CD14-positive monocyte (primary cell): Measurements from ENCODE around the gene SYTL3. TPM values are rescaled to one million over a fixed set of nuclear protein-coding genes. Genes with fewer than 3 reads are reported as not detected.

ENCODE experiments used
- DNase-seq, 3 donors: peaks; one replicate each; pipeline ENCODE4 v3.0.0-alpha.2; 2011 to 2022
- H2AFZ ChIP-seq: 2 replicates; pipeline ENCODE4 v1.6.0; 2012; ENCODE audit warnings: mild to moderate bottlenecking, low read depth, low read length, inconsistent platforms; ENCODE audit not compliant: insufficient read depth, poor library complexity, severe bottlenecking
- H3K27ac ChIP-seq, 2 donors: 1 replicate in 1 of 2; 2 replicates in 1 of 2; pipeline ENCODE4 v1.5.1; 2012 to 2013; ENCODE audit warnings: low read length in 2 of 2, control low read depth in 1 of 2, inconsistent platforms in 1 of 2, low read depth in 1 of 2, mild to moderate bottlenecking in 1 of 2
- H3K27me3 ChIP-seq, 2 donors: one replicate each; pipeline versions ENCODE4 v1.6.0 to v1.6.1; 2011 to 2013; ENCODE audit warnings: low read length in 2 of 2; ENCODE audit not compliant: control insufficient read depth in 2 of 2, insufficient read depth in 2 of 2
- H3K36me3 ChIP-seq, 2 donors: replicated peaks in 1 of 2; 1 replicate in 1 of 2; 2 replicates in 1 of 2; pipeline versions ENCODE4 v1.5.1 to v1.6.1; 2012 to 2013; ENCODE audit warnings: low read length in 2 of 2, control low read depth in 1 of 2, inconsistent platforms in 1 of 2, mild to moderate bottlenecking in 1 of 2; ENCODE audit not compliant: insufficient read depth in 2 of 2, control insufficient read depth in 1 of 2
- H3K4me1 ChIP-seq, 2 donors: 1 replicate in 1 of 2; 2 replicates in 1 of 2; pipeline versions ENCODE4 v1.5.1 to v1.6.1; 2012 to 2013; ENCODE audit warnings: low read length in 2 of 2, control low read depth in 1 of 2, inconsistent platforms in 1 of 2, mild to moderate bottlenecking in 1 of 2, moderate library complexity in 1 of 2; ENCODE audit not compliant: insufficient read depth in 2 of 2, control insufficient read depth in 1 of 2
- H3K4me2 ChIP-seq: replicated peaks from 2 replicates; pipeline ENCODE3; 2012; ENCODE audit warnings: low read length, moderate library complexity, mild to moderate bottlenecking; ENCODE audit not compliant: poor library complexity, severe bottlenecking; ENCODE audit errors: extremely low read depth
- H3K4me3 ChIP-seq, 3 experiments: fragments of 200-600 bp in 1 of 3; sonication (generic) in 1 of 3; replicated peaks in 1 of 3; 1 replicate in 2 of 3; 2 replicates in 1 of 3; pipeline ENCODE4 v1.5.1; 2011 to 2013; ENCODE audit warnings: low read length in 3 of 3, mild to moderate bottlenecking in 3 of 3, control low read depth in 2 of 3, low read depth in 2 of 3, inconsistent platforms in 1 of 3, moderate library complexity in 1 of 3
- H3K79me2 ChIP-seq: 2 replicates; pipeline ENCODE4 v1.6.0; 2012; ENCODE audit warnings: mild to moderate bottlenecking, control low read depth, inconsistent platforms, low read length, moderate library complexity; ENCODE audit not compliant: insufficient read depth
- H3K9ac ChIP-seq: 2 replicates; pipeline ENCODE4 v1.6.0; 2017; ENCODE audit warnings: low read length, mild to moderate bottlenecking; ENCODE audit not compliant: insufficient read depth, poor library complexity, severe bottlenecking
- H3K9me3 ChIP-seq, 2 donors: replicated peaks in 1 of 2; 1 replicate in 1 of 2; 2 replicates in 1 of 2; pipeline versions ENCODE4 v1.5.1 to v1.6.1; 2012 to 2013; ENCODE audit warnings: low read length in 2 of 2, control low read depth in 1 of 2; ENCODE audit not compliant: control insufficient read depth in 1 of 2, insufficient read depth in 1 of 2
- H4K20me1 ChIP-seq: 2 replicates; pipeline ENCODE4 v1.6.0; 2012; ENCODE audit warnings: mild to moderate bottlenecking, low read length, control low read depth, moderate library complexity; ENCODE audit not compliant: insufficient read depth
- H3K27ac Mint-ChIP-seq, 7 donors: one replicate each; pipeline ENCODE4 v1.8.0; 2020; ENCODE audit warnings: mild to moderate bottlenecking in 7 of 7, mixed read lengths in 7 of 7, moderate library complexity in 6 of 7, inconsistent platforms in 2 of 7
- H3K27me3 Mint-ChIP-seq, 3 donors: one replicate each; pipeline ENCODE4 v1.8.0; 2021 to 2022; ENCODE audit warnings: low read depth in 3 of 3, mild to moderate bottlenecking in 3 of 3, mixed read lengths in 3 of 3, moderate library complexity in 3 of 3, inconsistent platforms in 1 of 3
- H3K36me3 Mint-ChIP-seq, 2 donors: one replicate each; pipeline ENCODE4 v1.8.0; 2020; ENCODE audit warnings: mixed read lengths in 2 of 2, inconsistent platforms in 1 of 2, mild to moderate bottlenecking in 1 of 2
- H3K4me1 Mint-ChIP-seq: one replicate; pipeline ENCODE4 v1.8.0; 2020; ENCODE audit warnings: mild to moderate bottlenecking, mixed read lengths
- H3K4me3 Mint-ChIP-seq, 2 donors: one replicate each; pipeline ENCODE4 v1.8.0; 2020; ENCODE audit warnings: mild to moderate bottlenecking in 2 of 2, mixed read lengths in 2 of 2, moderate library complexity in 1 of 2
- H3K9me3 Mint-ChIP-seq, 7 donors: one replicate each; pipeline ENCODE4 v1.8.0; 2020 to 2022; ENCODE audit warnings: mixed read lengths in 7 of 7, mild to moderate bottlenecking in 6 of 7, moderate library complexity in 6 of 7, inconsistent platforms in 2 of 7
- WGBS: methylation state at CpG from one replicate; pipeline ENCODE4 v1.1.5; 2013; ENCODE audit warnings: missing lambda C conversion rate; ENCODE audit not compliant: insufficient coverage; 5-methylcytosine and 5-hydroxymethylcytosine counted together
- intact Hi-C, 2 donors: fragments of 100-400 bp; cut with micrococcal nuclease; formaldehyde crosslinking; loops; one replicate each; pipeline versions ENCODE4 v1.15.0 to v1.15.1; 2023
- polyA plus RNA-seq, 3 donors: library from polyadenylated mRNA; depleted of rRNA in 1 of 3; unstranded in 2 of 3; stranded (reverse) in 1 of 3; fragments of 300-500 nt in 2 of 3; fragments of >200 nt in 1 of 3; fragmentation: Illumina TruSeq in 2 of 3; gene quantifications; 1 replicate in 2 of 3; 2 replicates in 1 of 3; pipeline ENCODE4 v1.2.3, GENCODE V29; 2012 to 2021
- TF ChIP-seq, protein P1 (sequence below): fragments of 200-600 bp; IDR thresholded peaks from one replicate; pipeline ENCODE4 v1.8.0; 2022; ENCODE audit warnings: antibody characterized with exemption, mild to moderate bottlenecking

SYTL3 gene
- polyA plus RNA-seq, 3 donors, result 14.6 to 18.7 (median 14.8) TPM

DNA sequence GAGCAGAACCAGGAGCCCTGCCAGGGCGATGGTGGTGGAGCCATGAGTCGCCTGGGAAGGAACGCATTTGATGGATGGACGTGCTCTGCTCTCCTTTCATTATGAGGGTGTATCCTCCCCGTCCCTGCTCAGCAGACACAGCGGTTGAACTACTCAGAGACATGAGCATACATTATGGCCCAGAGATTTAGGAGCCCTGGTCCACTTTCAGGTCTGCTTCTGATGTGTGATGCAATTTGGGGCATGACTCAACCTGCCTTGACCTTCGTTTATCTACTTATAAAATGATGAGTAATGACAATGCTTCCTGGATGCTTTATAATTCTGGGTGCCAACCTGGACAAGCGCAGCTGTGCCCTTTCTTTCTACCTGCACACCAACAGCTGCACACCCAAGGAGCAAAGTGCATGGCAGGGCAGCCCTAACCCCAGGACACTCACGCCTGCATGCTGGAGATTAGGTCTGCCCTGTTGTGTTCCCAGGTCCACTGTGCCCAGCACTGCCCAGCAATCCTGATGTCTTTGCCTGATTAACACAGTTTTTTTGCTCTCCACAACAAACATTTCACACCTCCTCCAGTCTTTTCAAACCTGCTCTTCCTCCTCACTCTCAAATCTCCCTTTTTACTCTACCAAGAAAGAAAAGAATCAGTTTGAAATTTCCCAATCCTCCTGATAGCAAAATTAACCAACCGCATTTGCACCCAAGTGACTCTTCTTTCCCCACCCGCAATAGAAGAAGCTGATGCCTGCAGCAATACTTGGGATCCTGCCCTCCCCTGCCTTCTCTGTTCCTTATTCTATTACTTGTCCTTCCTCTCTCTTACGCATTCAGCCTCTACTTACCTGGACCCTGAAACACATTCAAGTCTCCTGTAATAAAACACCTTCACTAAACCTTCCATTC, 88.1 kb downstream of the SYTL3 start:
- H3K4me1 ChIP-seq, result peaks cover 13 to 17% of the 10 kb centered on the region in 2 donors
- Mint-ChIP-seq H3K4me3 (peak overlapping the region in 1 of 2 donors; percentile 44), H3K27me3 (no peaks in the 10 kb centered on the region), H3K36me3 (peaks cover 47 to 73% of the 10 kb centered on the region in 2 donors), H3K4me1 (peaks cover 12% of the 10 kb centered on the region), H3K9me3 (peaks cover 15 to 30% (median 29%) of the 10 kb centered on the region in 7 donors), H3K27ac (peak overlapping the region; percentile 43 to 84 (median 67))
- H3K9ac ChIP-seq, result no peak overlapping the region
- H3K79me2 ChIP-seq, result no peaks in the 10 kb centered on the region
- TF ChIP-seq, protein P1, sequence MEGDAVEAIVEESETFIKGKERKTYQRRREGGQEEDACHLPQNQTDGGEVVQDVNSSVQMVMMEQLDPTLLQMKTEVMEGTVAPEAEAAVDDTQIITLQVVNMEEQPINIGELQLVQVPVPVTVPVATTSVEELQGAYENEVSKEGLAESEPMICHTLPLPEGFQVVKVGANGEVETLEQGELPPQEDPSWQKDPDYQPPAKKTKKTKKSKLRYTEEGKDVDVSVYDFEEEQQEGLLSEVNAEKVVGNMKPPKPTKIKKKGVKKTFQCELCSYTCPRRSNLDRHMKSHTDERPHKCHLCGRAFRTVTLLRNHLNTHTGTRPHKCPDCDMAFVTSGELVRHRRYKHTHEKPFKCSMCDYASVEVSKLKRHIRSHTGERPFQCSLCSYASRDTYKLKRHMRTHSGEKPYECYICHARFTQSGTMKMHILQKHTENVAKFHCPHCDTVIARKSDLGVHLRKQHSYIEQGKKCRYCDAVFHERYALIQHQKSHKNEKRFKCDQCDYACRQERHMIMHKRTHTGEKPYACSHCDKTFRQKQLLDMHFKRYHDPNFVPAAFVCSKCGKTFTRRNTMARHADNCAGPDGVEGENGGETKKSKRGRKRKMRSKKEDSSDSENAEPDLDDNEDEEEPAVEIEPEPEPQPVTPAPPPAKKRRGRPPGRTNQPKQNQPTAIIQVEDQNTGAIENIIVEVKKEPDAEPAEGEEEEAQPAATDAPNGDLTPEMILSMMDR, result no peak
- no peaks in the 10 kb centered on the region for H3K27me3 ChIP-seq
- no peak overlapping the region for H2AFZ ChIP-seq
- peaks cover 0 to 22% of the 10 kb centered on the region in 2 donors for H3K36me3 ChIP-seq
- intact Hi-C loops, result no loop called here
- peak overlapping the region in 1 of 2 donors; percentile 38 for H3K27ac ChIP-seq
- peak; percentile 60 to 75 (median 69) for DNase-seq
- peaks cover 14% of the 10 kb centered on the region for H4K20me1 ChIP-seq
- H3K9me3 ChIP-seq, result peaks cover 22 to 28% of the 10 kb centered on the region in 2 donors
- H3K4me3 ChIP-seq, result no peak overlapping the region
- no peak overlapping the region for H3K4me2 ChIP-seq
- WGBS, result 52% methylated on average over 6 of the region's 12 CpGs

DNA sequence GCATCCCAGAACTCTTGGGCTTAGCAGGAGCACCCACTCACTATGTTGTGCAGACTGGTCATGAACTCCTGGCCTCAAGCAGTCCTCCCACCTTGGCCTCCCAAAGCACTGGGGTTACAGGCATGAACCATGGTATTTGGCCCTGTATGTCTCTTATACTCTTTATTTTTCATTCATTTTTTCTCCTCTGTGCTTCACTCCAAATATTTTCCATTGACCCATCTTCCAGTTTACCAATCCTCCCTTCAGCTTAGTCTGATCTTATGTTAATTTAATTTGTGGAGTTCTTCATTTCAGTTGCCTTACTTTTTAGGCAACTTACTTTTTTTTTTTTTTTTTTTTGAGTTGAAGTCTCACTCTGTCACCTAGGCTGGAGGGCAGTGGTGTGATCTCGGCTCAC, 89.8 kb downstream of the SYTL3 start:
- H3K4me3 Mint-ChIP-seq, result no peak overlapping the region
- Histone ChIP-seq H3K4me2 (no peak overlapping the region), H3K27me3 (no peaks in the 10 kb centered on the region), H2AFZ (no peak overlapping the region), H3K4me3 (no peak overlapping the region), H4K20me1 (peaks cover 14% of the 10 kb centered on the region), H3K36me3 (peaks cover 3 to 20% of the 10 kb centered on the region in 2 donors), H3K9me3 (peaks cover 9 to 12% of the 10 kb centered on the region in 2 donors), H3K9ac (no peak overlapping the region), H3K4me1 (peaks cover 13 to 17% of the 10 kb centered on the region in 2 donors), H3K79me2 (no peaks in the 10 kb centered on the region), H3K27ac (no peak overlapping the region)
- peaks cover 0 to 1% (median 1%) of the 10 kb centered on the region in 3 donors for H3K27me3 Mint-ChIP-seq
- no peak for DNase-seq
- H3K4me1 Mint-ChIP-seq, result peaks cover 12% of the 10 kb centered on the region
- H3K36me3 Mint-ChIP-seq, result peaks cover 48 to 74% of the 10 kb centered on the region in 2 donors
- intact Hi-C loops, result no loop called here
- TF ChIP-seq, protein P1, result no peak
- peaks cover 6 to 16% (median 12%) of the 10 kb centered on the region in 7 donors for H3K9me3 Mint-ChIP-seq
- WGBS, result no CpG with 5 or more reads among the region's 1 CpG
- H3K27ac Mint-ChIP-seq, result no peak overlapping the region
